Head of caudate nucleus (tissue), 42 donors: Measurements from ENCODE around the gene GNAS.

Experiments
- DNase-seq, 42 donors: peaks; one replicate each; pipeline versions ENCODE4 v3.0.0 to v3.0.0-alpha.2; 2020 to 2021; ENCODE audit warnings: mixed read lengths in 7 of 42
- intact Hi-C: fragments of 100-400 bp; cut with DNase I; formaldehyde crosslinking; loops from one replicate; pipeline ENCODE4 v1.15.0; 2022

The GNAS gene

GRCh38 chr20:58906111-58906510, 53.6 kb downstream of the GNAS start:
- intact Hi-C loops = no loop called here

GRCh38 chr20:58906894-58907293, 54.4 kb downstream of the GNAS start:
- peak in 1 of 42 donors; percentile 9 for DNase-seq
- intact Hi-C loops = no loop called here

More at GRCh38 chr20:58906111-58906510, 53.6 kb downstream of the GNAS start:
- DNase-seq = no peak

GRCh38 chr20:58907320-58908137, 55.0 kb downstream of the GNAS start:
- DNase-seq = peak in 41 of 42 donors; percentile 37 to 87 (median 72)
- intact Hi-C loops = no loop called here

GRCh38 chr20:58908221-58908620, 55.7 kb downstream of the GNAS start:
- intact Hi-C loops = no loop called here
- peak in 1 of 42 donors; percentile 8 for DNase-seq

GRCh38 chr20:58908941-58909340, 56.4 kb downstream of the GNAS start:
- peak in 1 of 42 donors; percentile 31 for DNase-seq
- intact Hi-C loops = no loop called here

- intact Hi-C loops = no loop called here
- peak in 1 of 42 donors; percentile 24 for DNase-seq
Observed at GRCh38 chr20:58909585-58909984, 57.1 kb downstream of the GNAS start.

- no peak for DNase-seq
- intact Hi-C loops = no loop called here
Observed at GRCh38 chr20:58910473-58910872, 58.0 kb downstream of the GNAS start.

GRCh38 chr20:58911309-58911708, 58.8 kb downstream of the GNAS start:
- no peak for DNase-seq
- intact Hi-C loops = no loop called here

GRCh38 chr20:58911970-58912369, 59.5 kb downstream of the GNAS start:
- DNase-seq = no peak
- intact Hi-C loops = no loop called here

- peak in 1 of 42 donors; percentile 21 for DNase-seq
- intact Hi-C loops = no loop called here
Observed at GRCh38 chr20:58913079-58913478, 60.6 kb downstream of the GNAS start.

- intact Hi-C loops = no loop called here
- DNase-seq = no peak
Observed at GRCh38 chr20:58918621-58919020, 66.1 kb downstream of the GNAS start.

- DNase-seq = no peak
- intact Hi-C loops = no loop called here
Observed at GRCh38 chr20:58921564-58921963, 69.0 kb downstream of the GNAS start.

GRCh38 chr20:58922036-58922435, 69.5 kb downstream of the GNAS start:
- DNase-seq = no peak
- intact Hi-C loops = no loop called here

- intact Hi-C loops = no loop called here
- DNase-seq = no peak
Observed at GRCh38 chr20:58923117-58923712, 70.7 kb downstream of the GNAS start.

- intact Hi-C loops = no loop called here
- peak in 1 of 42 donors; percentile 31 for DNase-seq
Observed at GRCh38 chr20:58926802-58927489, 74.4 kb downstream of the GNAS start.

- intact Hi-C loops = no loop called here
- peak in 1 of 42 donors; percentile 22 for DNase-seq
Observed at GRCh38 chr20:58927490-58928061, 75.1 kb downstream of the GNAS start.

- intact Hi-C loops = no loop called here
- DNase-seq = no peak
Observed at GRCh38 chr20:58930496-58930895, 78.0 kb downstream of the GNAS start.

- intact Hi-C loops = no loop called here
- DNase-seq = no peak
Observed at GRCh38 chr20:58932170-58932569, 79.7 kb downstream of the GNAS start.

GRCh38 chr20:58938078-58938477, 85.6 kb downstream of the GNAS start:
- DNase-seq = no peak
- intact Hi-C loops = no loop called here

- no peak for DNase-seq
- intact Hi-C loops = no loop called here
Observed at GRCh38 chr20:58938541-58938940, 86.0 kb downstream of the GNAS start.
